Stimulated activated CD8-positive, alpha-beta memory T cell treated with anti-CD3 and anti-CD28 coated beads, Interleukin-15, amount 100 ng/mL, for 48 hours (primary cell): ENCODE data around the gene TTLL13.
"Not testable (repeated sequence)": the region's sequence is repeated elsewhere in the genome, so short reads cannot be mapped to it uniquely, and the experiment has no call there.

Experiments used
- DNase-seq, 2 donors: peaks; one replicate each; pipeline ENCODE4 v3.0.0-alpha.2; 2020; ENCODE audit warnings: low read depth in 2 of 2

Gene TTLL13

DNA sequence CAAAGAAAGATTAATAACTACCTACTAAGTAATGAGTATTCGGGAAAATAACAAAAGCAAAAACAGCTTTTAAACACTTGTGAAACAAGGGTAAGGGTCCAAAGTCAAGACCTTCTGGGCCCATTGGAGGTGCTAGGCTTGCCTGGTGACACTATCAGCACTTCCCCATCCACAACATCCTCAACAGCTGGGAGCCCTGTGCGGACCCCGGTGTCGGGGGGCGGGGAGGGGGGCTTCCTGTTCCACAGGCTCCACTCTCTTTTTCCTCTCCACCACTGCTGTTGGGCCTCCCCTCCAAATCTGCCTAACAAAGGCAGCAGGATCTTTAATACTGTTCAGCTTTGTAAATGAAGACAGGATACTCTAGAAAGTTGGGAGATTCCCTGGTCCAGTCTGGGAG lies 37.7 kb downstream of the TTLL13 start:
- no peak for DNase-seq

- DNase-seq, result no peak
These were observed 38.6 kb downstream of the TTLL13 start for GRCh38 chr15:90287946-90288345.

DNA sequence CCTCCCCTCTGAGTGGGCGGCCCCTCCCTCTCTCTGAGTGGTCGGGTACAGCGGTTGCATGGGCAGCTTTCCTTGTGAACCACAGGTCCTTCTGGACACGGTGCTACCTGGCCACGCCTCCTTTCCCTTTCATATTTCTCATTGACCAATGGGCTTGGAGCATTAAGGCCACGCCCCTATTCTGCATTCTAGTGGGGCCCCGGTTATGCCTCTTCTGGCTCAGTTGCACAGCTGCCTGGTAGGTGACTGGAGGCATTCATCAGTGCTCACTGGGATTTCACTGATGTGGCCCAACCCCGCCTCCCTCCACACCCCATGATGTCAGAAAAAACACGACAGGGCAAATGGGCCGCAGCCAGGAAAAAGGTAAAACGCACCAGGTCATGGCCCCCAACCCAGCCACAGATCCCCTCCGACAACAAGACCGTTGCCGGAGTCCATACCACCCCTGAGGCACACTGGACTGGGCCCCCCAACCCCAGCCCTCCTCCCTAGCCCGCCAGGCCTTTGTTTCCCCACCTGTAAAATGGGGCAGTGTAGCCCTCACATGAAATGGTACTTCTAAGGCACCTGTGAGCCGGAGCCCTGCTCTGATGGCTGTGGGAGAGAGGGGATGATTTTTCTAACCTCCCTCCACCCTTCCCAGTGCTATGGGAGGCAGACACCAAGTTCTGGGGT lies 42.5 kb downstream of the TTLL13 start:
- DNase-seq, result no peak

- peak; percentile 54 to 59 for DNase-seq
These were observed 43.9 kb downstream of the TTLL13 start for GRCh38 chr15:90293040-90293810.

- DNase-seq, result no peak
These were observed 44.8 kb downstream of the TTLL13 start for GRCh38 chr15:90294159-90294558.

DNA sequence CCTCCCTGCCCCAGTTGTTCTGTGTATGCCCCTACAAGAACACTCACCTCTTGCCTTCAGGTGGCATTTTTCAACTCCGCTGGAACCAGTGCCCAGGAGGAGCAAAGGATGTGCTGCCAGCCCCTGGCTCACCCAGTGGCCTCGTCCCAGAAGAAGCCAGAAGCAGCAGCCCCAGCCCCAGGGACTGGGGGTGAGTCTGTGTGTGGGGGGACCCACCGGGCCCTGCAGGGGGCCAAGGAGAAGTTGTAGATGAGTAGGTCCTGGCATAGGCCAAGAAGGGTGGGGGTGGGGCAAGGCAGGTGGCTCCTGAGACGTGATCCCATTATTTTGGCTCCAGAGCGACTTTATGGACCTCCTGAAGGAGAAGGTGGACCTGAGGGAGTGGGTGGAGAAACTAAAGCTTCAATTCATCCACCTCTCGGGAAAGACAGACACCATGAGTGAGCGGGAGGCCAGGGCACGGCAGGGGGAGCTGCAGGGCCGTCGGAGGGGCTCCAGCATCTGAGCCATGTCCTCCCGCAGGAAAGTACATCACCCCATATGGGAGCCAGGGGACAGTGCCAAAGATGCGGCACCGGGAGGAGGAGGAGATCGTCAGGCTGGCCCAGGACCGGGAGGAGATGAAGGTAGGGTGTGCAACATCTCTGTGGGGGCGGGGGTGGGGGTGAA lies 45.4 kb downstream of the TTLL13 start:
- no peak for DNase-seq

- no peak for DNase-seq
These were observed 45.9 kb downstream of the TTLL13 start for GRCh38 chr15:90295270-90295648.

GRCh38 chr15:90296316-90296884 lies 47.0 kb downstream of the TTLL13 start:
- not testable (repeated sequence) for DNase-seq

GRCh38 chr15:90297021-90297420 lies 47.7 kb downstream of the TTLL13 start:
- DNase-seq, result no peak

DNA sequence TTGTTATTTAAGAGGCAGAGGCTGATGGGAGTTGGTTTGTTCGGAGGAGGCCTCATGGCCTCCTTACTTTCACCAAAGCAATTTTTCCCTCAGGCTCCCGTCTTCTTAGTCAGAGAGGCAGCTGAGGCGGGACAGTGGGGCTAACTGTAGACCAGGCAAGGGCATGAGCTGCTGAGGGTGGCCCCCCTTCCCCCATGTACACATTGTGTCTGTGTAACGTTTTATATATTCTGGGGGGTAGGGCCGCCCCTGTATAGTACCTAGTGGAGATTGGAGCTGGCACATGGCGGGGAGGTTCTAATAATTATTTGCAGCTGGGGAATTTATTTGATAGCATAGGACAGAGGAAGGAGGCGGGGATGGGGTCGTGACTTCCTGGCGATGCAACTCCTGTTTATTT lies 51.2 kb downstream of the TTLL13 start:
- DNase-seq, result no peak

DNA sequence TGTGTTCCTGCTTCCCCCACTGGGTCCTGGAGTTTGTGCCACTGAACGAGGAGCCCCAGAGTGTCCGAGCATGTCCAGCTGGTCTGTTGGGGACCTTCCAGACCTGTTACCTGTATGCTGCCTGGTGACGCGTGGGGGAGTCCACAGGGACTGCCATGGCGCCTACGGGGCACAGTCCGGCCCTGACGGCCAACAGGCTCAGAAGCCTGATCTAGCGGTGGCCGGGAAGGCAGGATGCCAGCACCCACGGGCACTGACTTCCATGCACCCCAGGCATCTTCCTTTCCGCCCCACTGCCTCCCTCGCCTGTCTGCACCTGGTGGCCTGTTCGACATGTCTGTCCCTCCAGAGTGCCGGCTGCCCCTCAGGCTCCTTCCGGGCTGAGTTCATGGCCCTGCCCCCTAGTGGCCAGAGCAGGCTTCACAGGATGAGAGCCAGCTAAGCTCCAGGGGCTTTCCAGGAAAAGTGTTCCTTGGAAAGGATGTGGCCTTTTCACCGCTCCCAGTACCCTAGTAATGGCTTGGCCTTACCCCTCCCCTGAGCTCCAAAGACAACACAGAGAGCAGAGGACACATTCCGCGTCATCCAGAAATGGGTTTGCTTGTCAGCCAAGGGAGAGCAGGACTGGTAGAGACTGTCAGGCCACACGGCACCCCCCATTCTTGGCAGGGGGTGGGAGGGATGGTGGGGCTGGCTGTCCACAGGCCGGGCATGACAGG lies 51.8 kb downstream of the TTLL13 start:
- DNase-seq, result peak; percentile 48 to 50

GRCh38 chr15:90301707-90302300 lies 52.4 kb downstream of the TTLL13 start:
- no peak for DNase-seq

- DNase-seq, result not testable (repeated sequence)
These were observed 56.0 kb downstream of the TTLL13 start for GRCh38 chr15:90305355-90305754.

DNA sequence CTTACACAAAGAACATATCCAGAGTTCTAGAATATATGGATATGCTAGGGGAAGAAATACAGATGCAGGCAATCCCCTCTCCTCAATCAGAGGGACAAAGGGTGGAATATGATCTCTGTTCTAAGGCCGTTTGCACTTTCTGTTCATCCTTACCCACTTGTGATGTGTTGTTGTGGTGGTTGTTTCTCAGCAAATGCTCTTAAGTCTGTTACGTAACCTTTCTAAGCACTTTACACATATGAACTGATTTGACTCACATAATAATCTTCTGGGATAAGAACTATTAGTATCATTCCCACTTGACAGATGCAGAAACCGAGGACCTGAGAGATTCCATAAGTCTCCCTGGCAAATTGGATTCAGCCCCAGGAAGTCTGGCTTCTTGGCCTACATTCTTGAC lies 56.6 kb downstream of the TTLL13 start:
- no peak for DNase-seq

GRCh38 chr15:90306560-90306959 lies 57.2 kb downstream of the TTLL13 start:
- DNase-seq, result peak; percentile 34 to 38

DNA sequence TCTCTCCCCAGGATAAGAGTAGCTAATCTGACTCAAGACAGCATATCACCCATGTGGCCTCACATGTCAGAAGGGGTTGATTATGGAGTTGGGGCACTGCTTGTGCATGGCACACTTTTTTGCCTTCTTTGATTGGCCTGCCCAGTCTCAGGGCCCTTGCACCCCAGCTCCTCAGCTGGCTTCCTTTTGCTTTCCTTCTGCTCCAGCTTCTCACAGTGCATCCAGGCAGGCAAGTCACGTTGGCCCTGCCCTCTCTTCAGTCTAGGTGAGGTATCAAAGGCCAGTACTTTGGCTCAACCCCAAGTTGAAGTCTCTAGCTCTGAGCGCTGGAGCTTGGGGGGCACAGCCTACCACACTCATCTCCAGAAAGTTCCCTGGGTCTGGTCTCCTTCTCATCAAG lies 58.3 kb downstream of the TTLL13 start:
- no peak for DNase-seq

GRCh38 chr15:90309020-90309419 lies 59.7 kb downstream of the TTLL13 start:
- DNase-seq, result no peak
